Esophagus muscularis mucosa (tissue), 3 donors: ENCODE data around the gene CSTF1.

Source experiments
- CTCF ChIP-seq, 3 experiments: fragments of 200-600 bp in 2 of 3; fragments of 450-650 bp in 1 of 3; sonication (generic) in 2 of 3; IDR thresholded peaks; one replicate each; pipeline ENCODE4 v1.5.1; 2017 to 2019; ENCODE audit warnings: antibody characterized with exemption in 3 of 3, mild to moderate bottlenecking in 2 of 3, moderate library complexity in 1 of 3
- POLR2AphosphoS5 ChIP-seq, 2 donors: sonication (generic); formaldehyde crosslinking; IDR thresholded peaks; one replicate each; pipeline ENCODE4 v1.6.1; 2017; ENCODE audit warnings: antibody characterized with exemption in 2 of 2

DNA sequence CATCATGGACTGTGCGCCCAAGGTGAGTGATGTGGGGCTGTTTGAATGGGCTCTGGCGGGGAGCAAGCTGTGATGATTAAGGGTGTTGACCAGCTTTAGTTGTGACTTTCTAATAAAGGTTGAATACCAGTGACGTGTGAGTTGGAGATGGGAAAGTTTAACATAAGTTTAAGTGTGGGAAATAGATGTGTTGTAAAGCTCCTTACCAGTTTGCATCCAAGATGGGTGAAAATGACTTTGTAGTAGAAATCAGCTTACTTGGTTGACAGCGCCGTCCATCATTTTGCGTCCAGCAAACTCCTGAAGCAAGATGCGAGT is 20.0 kb downstream of the CSTF1 start:
- TF ChIP-seq CTCF (IDR thresholded peaks at IDR 0.05), result no peak
- no peak for TF ChIP-seq POLR2AphosphoS5 (IDR thresholded peaks at IDR 0.05)
